GM12878 (cell line): ENCODE measurements around the gene HECTD4. TPM values are rescaled to one million over a fixed set of nuclear protein-coding genes. Genes with fewer than 3 reads are reported as not detected.
A peak's percentile ranks its signal among the peaks of the same experiment; 100 is the strongest.

ENCODE experiments used
- ATAC-seq: fragments of 200-7000 bp; cut with Tn5 transposase; 3 replicates; pipeline ENCODE4 v1.9.1; 2020; ENCODE audit warnings: mild to moderate bottlenecking, moderate library complexity
- BruUV-seq: library from RNA; stranded (reverse); fragments of 400-500 nt; replicated peaks from 2 replicates; lab custom pipeline; 2021; lab: Mats Ljungman, UMichigan
- CTCF ChIA-PET: fragments of 300-600 bp; sonication (Branson Sonifier 250); formaldehyde crosslinking; extraction: SDS; loops from one replicate; lab custom pipeline; 2021; ENCODE audit warnings: inconsistent platforms; lab: Yijun Ruan, JAX
- POLR2A ChIA-PET: fragments of 350-600 bp; formaldehyde crosslinking; extraction: SDS; loops from one replicate; lab custom pipeline; 2021; ENCODE audit warnings: inconsistent platforms; lab: Charles Lee
- RAD21 ChIA-PET: fragments of 300-600 bp; sonication (Branson Sonifier 250); formaldehyde crosslinking; loops from one replicate; lab custom pipeline; 2023; ENCODE audit warnings: antibody characterized with exemption; ENCODE audit not compliant: unreplicated experiment; lab: Charles Lee
- SMC1A ChIA-PET: fragments of 300-600 bp; sonication (Branson Sonifier 250); formaldehyde crosslinking; loops from one replicate; lab custom pipeline; 2023; ENCODE audit not compliant: unreplicated experiment, uncharacterized antibody; lab: Charles Lee
- DNase-seq: peaks from one replicate; pipeline ENCODE4 v3.0.0-alpha.2; 2011; ENCODE audit warnings: low read depth, low spot score
- FAIRE-seq: peaks from 3 replicates; lab custom pipeline; 2011; peaks lifted over from hg19 to GRCh38; lab: Jason Lieb, UNC
- H2AFZ ChIP-seq: 2 replicates; pipeline ENCODE4 v1.6.0; 2011; ENCODE audit warnings: low read depth, low read length, control low read depth; ENCODE audit not compliant: control insufficient read depth
- H3K27ac ChIP-seq: 2 replicates; pipeline ENCODE4 v1.5.1; 2011; ENCODE audit warnings: control low read depth; ENCODE audit not compliant: control insufficient read depth, insufficient read depth
- H3K27me3 ChIP-seq, 2 experiments: replicated peaks in 1 of 2; 2 replicates each; pipeline versions ENCODE4 v1.6.0 to v1.6.1; 2011; ENCODE audit warnings: low read length in 1 of 2; ENCODE audit not compliant: control insufficient read depth in 2 of 2, insufficient read depth in 2 of 2
- H3K36me3 ChIP-seq, 2 experiments: 2 replicates each; pipeline ENCODE4 v1.5.1; 2011; ENCODE audit warnings: low read length in 1 of 2; ENCODE audit not compliant: control insufficient read depth in 2 of 2, insufficient read depth in 2 of 2
- H3K4me1 ChIP-seq: 2 replicates; pipeline ENCODE4 v1.6.1; 2011; ENCODE audit warnings: mild to moderate bottlenecking, low read length, moderate library complexity, mixed read lengths; ENCODE audit not compliant: control insufficient read depth, insufficient read depth
- H3K4me2 ChIP-seq: 2 replicates; pipeline ENCODE4 v1.6.0; 2011; ENCODE audit warnings: control low read depth; ENCODE audit not compliant: control insufficient read depth, insufficient read depth
- H3K4me3 ChIP-seq: fragments of 200-600 bp; sonication (generic); 2 replicates; pipeline ENCODE4 v1.5.1; 2016
- H3K79me2 ChIP-seq: 2 replicates; pipeline ENCODE4 v1.6.0; 2011; ENCODE audit warnings: low read length; ENCODE audit not compliant: control insufficient read depth, insufficient read depth
- H3K9ac ChIP-seq: 2 replicates; pipeline ENCODE4 v1.8.0; 2011; ENCODE audit warnings: low read length, control low read depth, mixed read lengths; ENCODE audit not compliant: control insufficient read depth, insufficient read depth
- H3K9me3 ChIP-seq: replicated peaks from 3 replicates; pipeline ENCODE4 v1.5.1; 2011; ENCODE audit warnings: mild to moderate bottlenecking, low read length; ENCODE audit not compliant: control insufficient read depth, insufficient read depth
- H4K20me1 ChIP-seq: 2 replicates; pipeline ENCODE4 v1.6.0; 2011; ENCODE audit not compliant: control insufficient read depth, insufficient read depth
- CEBPB ChIP-seq, 2 experiments: fragments of 150-350 bp in 1 of 2; IDR thresholded peaks; 2 replicates each; pipeline ENCODE4 v1.6.1; 2012 to 2014; ENCODE audit warnings: low read depth in 2 of 2, low read length in 2 of 2, borderline replicate concordance in 1 of 2, inconsistent platforms in 1 of 2
- CHD1 ChIP-seq: IDR thresholded peaks from 2 replicates; pipeline ENCODE4 v1.6.1; 2012; ENCODE audit warnings: low read depth, low read length, improper control_type of control experiment
- EZH2 ChIP-seq: IDR thresholded peaks from 2 replicates; pipeline ENCODE4 v1.6.1; 2012; ENCODE audit warnings: low read depth, mild to moderate bottlenecking, control low read depth, inconsistent platforms, low read length, borderline replicate concordance; ENCODE audit not compliant: control insufficient read depth
- HCFC1 ChIP-seq: fragments of 150-350 bp; IDR thresholded peaks from 2 replicates; pipeline ENCODE4 v1.6.1; 2014; ENCODE audit warnings: low read length
- HDAC6 ChIP-seq: fragments of 200-600 bp; sonication (generic); IDR thresholded peaks from one replicate; pipeline ENCODE4 v1.8.0; 2017; ENCODE audit warnings: antibody characterized with exemption; ENCODE audit not compliant: unreplicated experiment
- LARP7 ChIP-seq: fragments of 450-650 bp; IDR thresholded peaks from 2 replicates; pipeline ENCODE4 v1.6.1; 2017; ENCODE audit warnings: mild to moderate bottlenecking
- NR2C2 ChIP-seq: IDR thresholded peaks from 2 replicates; pipeline ENCODE4 v1.6.1; 2011; ENCODE audit warnings: borderline replicate concordance, low read depth; ENCODE audit not compliant: control insufficient read depth, insufficient read length
- SMAD5 ChIP-seq: IDR thresholded peaks from 2 replicates; pipeline ENCODE4 v1.6.1; 2016; ENCODE audit warnings: antibody characterized with exemption, low read depth
- TCF3 ChIP-seq: IDR thresholded peaks from 2 replicates; pipeline ENCODE4 v1.6.1; 2012; ENCODE audit warnings: low read depth, mild to moderate bottlenecking, low read length, borderline replicate concordance; ENCODE audit not compliant: insufficient read depth
- ZNF207 ChIP-seq: fragments of 450-650 bp; IDR thresholded peaks from 2 replicates; pipeline ENCODE4 v1.6.1; 2014; ENCODE audit warnings: antibody characterized with exemption, mild to moderate bottlenecking, borderline replicate concordance
- ZNF24 ChIP-seq: fragments of 450-650 bp; IDR thresholded peaks from 2 replicates; pipeline ENCODE4 v1.6.1; 2017; ENCODE audit warnings: antibody characterized with exemption, mild to moderate bottlenecking
- WGBS: methylation state at CpG from one replicate; pipeline ENCODE4 v1.1.6; 2016; ENCODE audit warnings: low lambda C conversion rate; ENCODE audit not compliant: insufficient replicate concordance, insufficient coverage; ENCODE audit errors: missing lambda C conversion rate; 5-methylcytosine and 5-hydroxymethylcytosine counted together
- in situ Hi-C: fragments of 300-500 bp; cut with MboI; formaldehyde crosslinking; loops from 9 replicates; pipeline ENCODE4 v1.14.3; 2018; ENCODE audit warnings: mixed read lengths
- intact Hi-C: fragments of 100-400 bp; cut with micrococcal nuclease; formaldehyde crosslinking; loops from one replicate; pipeline ENCODE4 v1.14.2; 2022; ENCODE audit not compliant: unreplicated experiment
- polyA plus RNA-seq, 11 experiments: library from polyadenylated mRNA; depleted of rRNA in 4 of 11; unstranded in 6 of 11; stranded (reverse) in 5 of 11; fragments of >200 nt; fragmentation: Nextera tagmentation in 4 of 11; fragmentation: Illumina TruSeq in 1 of 11; extraction: Ambion mirVana in 4 of 11; extraction: Trizol in 1 of 11; gene quantifications; 1 replicate in 1 of 11; 2 replicates in 10 of 11; pipeline versions ENCODE4 v1.2.1 to v1.2.3, GENCODE V29; 2011 to 2016; ENCODE audit warnings: inconsistent platforms in 2 of 11, missing spikeins in 2 of 11, low read depth in 1 of 11
- total RNA-seq, 4 experiments: library from RNA; depleted of rRNA in 3 of 4; stranded (reverse); fragments of >200 nt in 3 of 4; fragmentation: Illumina TruSeq in 1 of 4; extraction: Trizol in 1 of 4; gene quantifications; 2 replicates each; pipeline versions ENCODE4 v1.2.1 to v1.2.3, GENCODE V29; 2013 to 2021
- TF ChIP-seq, protein P1 (sequence below): fragments of 150-350 bp; IDR thresholded peaks from 2 replicates; pipeline ENCODE4 v1.6.1; 2014; ENCODE audit warnings: mild to moderate bottlenecking, low read depth, low read length
- TF ChIP-seq, protein P2 (sequence below): IDR thresholded peaks from 2 replicates; pipeline ENCODE4 v1.6.1; 2012; ENCODE audit warnings: low read depth, low read length, improper control_type of control experiment

Gene HECTD4
- total and polyA plus RNA-seq, 10 of the 15 experiments (the other 5 are each of a cell fraction or from before 2014, with no cell fraction given): 5.8 to 43.9 (median 17.9) TPM

DNA sequence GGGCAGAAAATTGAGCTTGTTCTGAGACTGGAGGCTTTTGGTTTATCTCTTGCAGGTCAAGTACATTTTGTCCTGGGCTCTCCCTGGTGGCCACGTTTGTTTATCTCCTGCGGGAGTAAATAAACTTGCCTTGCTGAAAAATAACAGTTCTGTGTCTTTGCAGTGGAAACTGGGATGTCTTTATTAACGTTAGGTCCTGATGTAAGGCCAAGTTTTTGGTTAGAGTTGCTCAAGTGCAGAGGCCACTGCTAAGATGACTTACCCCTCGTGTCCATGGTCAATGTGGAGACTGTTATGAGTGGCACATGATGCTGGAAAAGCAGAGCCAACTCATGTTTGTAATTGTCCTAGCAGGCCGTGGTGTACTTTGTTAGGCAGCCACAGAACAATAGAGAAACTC, 40.3 kb upstream of the HECTD4 start:
- BruUV-seq: no TSS peak
- no peak for DNase-seq
- Histone ChIP-seq H3K4me3 (no peak overlapping the region), H3K27me3 (no peaks in the 10 kb centered on the region), H2AFZ (no peak overlapping the region), H3K9me3 (no peaks in the 10 kb centered on the region), H3K4me1 (peaks cover 9% of the 10 kb centered on the region), H3K9ac (no peak overlapping the region), H3K27ac (no peak overlapping the region), H3K4me2 (peak overlapping the region; percentile 65), H3K36me3 (peaks cover 0 to 2% of the 10 kb centered on the region in 2 experiments; a peak in 1 of 4 replicates), H3K79me2 (peaks cover 77% of the 10 kb centered on the region), H4K20me1 (0 out of 2 replicates have a peak, but pooled peaks cover 2% of the 10 kb centered on the region)
- intact Hi-C loops (no loop called here), in situ Hi-C loops (no loop called here)
- WGBS: 54% methylated on average over 5 of the region's 5 CpGs
- no peak for ATAC-seq
- no peak for TF ChIP-seq SMAD5
- ChIA-PET CTCF (interaction anchor here (0.5 to 1.6 kb wide), 2 partner anchors 12 to 117 kb away, joined by 3 to 4 read pairs; no protein-coding TSS in a partner anchor), POLR2A (interaction anchor here (1.2 kb wide), 1 partner anchor 18 kb away, joined by 3 read pairs; no protein-coding TSS in a partner anchor), SMC1A (interaction anchor here (0.6 to 1.5 kb wide), 2 partner anchors 12 to 445 kb away, joined by 3 to 4 read pairs; no protein-coding TSS in a partner anchor), RAD21 (no interaction called here)
- no peak for FAIRE-seq

DNA sequence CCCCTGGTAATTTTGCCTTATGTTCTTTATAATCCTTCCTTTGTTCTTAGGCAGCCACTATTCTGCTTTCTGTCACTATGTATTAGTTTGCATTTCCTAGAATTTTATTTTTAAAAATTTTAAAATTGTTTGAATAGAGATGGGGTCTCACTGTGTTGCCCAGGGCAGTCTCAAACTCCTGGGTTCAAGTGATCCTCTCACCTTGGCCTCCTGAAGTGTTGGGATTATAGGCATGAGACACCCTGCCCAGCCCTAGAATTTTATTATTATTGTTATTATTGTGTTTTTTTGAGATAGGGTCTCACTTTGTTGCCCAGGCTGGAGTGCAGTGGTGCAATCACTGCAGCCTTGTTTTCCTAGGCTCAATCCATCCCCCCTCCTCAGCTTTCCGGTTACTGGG, 39.1 kb upstream of the HECTD4 start:
- no TSS peak for BruUV-seq
- ChIA-PET SMC1A (no interaction called here), RAD21 (no interaction called here), POLR2A (no interaction called here), CTCF (interaction anchor here (0.6 to 1.6 kb wide), 2 partner anchors 10 to 202 kb away, joined by 3 to 4 read pairs; no protein-coding TSS in a partner anchor)
- in situ Hi-C loops: no loop called here
- WGBS: 100% methylated on average over 1 of the region's 1 CpG
- no peaks in the 10 kb centered on the region for H3K27me3 ChIP-seq
- H3K4me3 ChIP-seq: peak overlapping the region; percentile 24; the same call in 1 of the 2 replicates
- ATAC-seq: no peak
- intact Hi-C loops: no loop called here
- peak overlapping the region; percentile 85; the same call in 1 of the 2 replicates for H3K4me2 ChIP-seq
- no peak overlapping the region for H2AFZ ChIP-seq
- no peak overlapping the region for H3K9ac ChIP-seq
- H3K4me1 ChIP-seq: peaks cover 9% of the 10 kb centered on the region
- DNase-seq: no peak
- peaks cover 72% of the 10 kb centered on the region for H3K79me2 ChIP-seq
- 0 out of 2 replicates have a peak, but pooled peaks cover 2% of the 10 kb centered on the region for H4K20me1 ChIP-seq
- H3K36me3 ChIP-seq: peaks cover 0 to 2% of the 10 kb centered on the region in 2 experiments; a peak in 1 of 4 replicates
- FAIRE-seq: no peak
- H3K9me3 ChIP-seq: no peaks in the 10 kb centered on the region
- no peak overlapping the region for H3K27ac ChIP-seq
- TF ChIP-seq EZH2 (no peak), NR2C2 (no peak), HCFC1 (no peak), CHD1 (no peak), HDAC6 (no peak), LARP7 (no peak), ZNF207 (no peak), TCF3 (no peak), CEBPB (IDR thresholded peaks at IDR 0.05; ENCODE audit: borderline replicate concordance in 1 of 2, low read depth in 2 of 2, low read length in 2 of 2) (no peak), ZNF24 (no peak)
- TF ChIP-seq, protein P1, sequence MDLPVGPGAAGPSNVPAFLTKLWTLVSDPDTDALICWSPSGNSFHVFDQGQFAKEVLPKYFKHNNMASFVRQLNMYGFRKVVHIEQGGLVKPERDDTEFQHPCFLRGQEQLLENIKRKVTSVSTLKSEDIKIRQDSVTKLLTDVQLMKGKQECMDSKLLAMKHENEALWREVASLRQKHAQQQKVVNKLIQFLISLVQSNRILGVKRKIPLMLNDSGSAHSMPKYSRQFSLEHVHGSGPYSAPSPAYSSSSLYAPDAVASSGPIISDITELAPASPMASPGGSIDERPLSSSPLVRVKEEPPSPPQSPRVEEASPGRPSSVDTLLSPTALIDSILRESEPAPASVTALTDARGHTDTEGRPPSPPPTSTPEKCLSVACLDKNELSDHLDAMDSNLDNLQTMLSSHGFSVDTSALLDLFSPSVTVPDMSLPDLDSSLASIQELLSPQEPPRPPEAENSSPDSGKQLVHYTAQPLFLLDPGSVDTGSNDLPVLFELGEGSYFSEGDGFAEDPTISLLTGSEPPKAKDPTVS: no peak
- TF ChIP-seq, protein P2, sequence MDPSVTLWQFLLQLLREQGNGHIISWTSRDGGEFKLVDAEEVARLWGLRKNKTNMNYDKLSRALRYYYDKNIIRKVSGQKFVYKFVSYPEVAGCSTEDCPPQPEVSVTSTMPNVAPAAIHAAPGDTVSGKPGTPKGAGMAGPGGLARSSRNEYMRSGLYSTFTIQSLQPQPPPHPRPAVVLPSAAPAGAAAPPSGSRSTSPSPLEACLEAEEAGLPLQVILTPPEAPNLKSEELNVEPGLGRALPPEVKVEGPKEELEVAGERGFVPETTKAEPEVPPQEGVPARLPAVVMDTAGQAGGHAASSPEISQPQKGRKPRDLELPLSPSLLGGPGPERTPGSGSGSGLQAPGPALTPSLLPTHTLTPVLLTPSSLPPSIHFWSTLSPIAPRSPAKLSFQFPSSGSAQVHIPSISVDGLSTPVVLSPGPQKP: no peak
